Mesenchymal stem cell (in vitro differentiated cells and primary cell): ENCODE data around the gene MKS1.
A peak's percentile ranks its signal among the peaks of the same experiment; 100 is the strongest.

ENCODE experiments used
- DNase-seq: peaks from one replicate; pipeline ENCODE4 v3.0.0-alpha.2; 2013
- H2AFZ ChIP-seq: one replicate; pipeline ENCODE4 v1.6.1; 2013; ENCODE audit warnings: low read depth, mild to moderate bottlenecking, control low read depth, inconsistent platforms, low read length, moderate library complexity
- H2AK5ac ChIP-seq: 2 replicates; pipeline ENCODE4 v1.6.1; 2013; ENCODE audit warnings: low read length, moderate library complexity, mild to moderate bottlenecking, inconsistent platforms; ENCODE audit not compliant: severe bottlenecking
- H2BK120ac ChIP-seq: one replicate; pipeline ENCODE4 v1.6.1; 2013; ENCODE audit warnings: low read depth, mild to moderate bottlenecking, inconsistent platforms, low read length, moderate library complexity
- H2BK12ac ChIP-seq, 2 experiments: one replicate each; pipeline ENCODE4 v1.6.1; 2013; ENCODE audit warnings: inconsistent platforms in 2 of 2, low read length in 2 of 2, mild to moderate bottlenecking in 2 of 2, moderate library complexity in 2 of 2, control low read depth in 1 of 2
- H2BK15ac ChIP-seq: one replicate; pipeline ENCODE4 v1.6.1; 2013; ENCODE audit warnings: mild to moderate bottlenecking, low read depth, inconsistent platforms; ENCODE audit not compliant: poor library complexity, severe bottlenecking
- H2BK5ac ChIP-seq: 2 replicates; pipeline ENCODE4 v1.6.1; 2013; ENCODE audit warnings: low read depth, mild to moderate bottlenecking, low read length, control low read depth, inconsistent platforms; ENCODE audit not compliant: poor library complexity, severe bottlenecking
- H3K14ac ChIP-seq, 2 experiments: one replicate each; pipeline ENCODE4 v1.6.1; 2013; ENCODE audit warnings: inconsistent platforms in 2 of 2, low read length in 2 of 2, control low read depth in 1 of 2, mild to moderate bottlenecking in 1 of 2, moderate library complexity in 1 of 2
- H3K18ac ChIP-seq, 2 experiments: one replicate each; pipeline ENCODE4 v1.6.1; 2013; ENCODE audit warnings: inconsistent platforms in 2 of 2, low read length in 2 of 2, control low read depth in 1 of 2, low read depth in 1 of 2, mild to moderate bottlenecking in 1 of 2
- H3K23ac ChIP-seq, 2 experiments: one replicate each; pipeline ENCODE4 v1.6.1; 2013; ENCODE audit warnings: inconsistent platforms in 2 of 2, low read length in 2 of 2, mild to moderate bottlenecking in 2 of 2, moderate library complexity in 2 of 2, control low read depth in 1 of 2
- H3K27ac ChIP-seq: 2 replicates; pipeline ENCODE4 v1.5.1; 2013; ENCODE audit warnings: mild to moderate bottlenecking, moderate library complexity, low read length, control low read depth, inconsistent platforms; ENCODE audit not compliant: poor library complexity, severe bottlenecking
- H3K27me3 ChIP-seq, 2 experiments: 2 replicates each; pipeline versions ENCODE4 v1.6.1 to v1.7.0; 2013; ENCODE audit warnings: low read length in 2 of 2, mild to moderate bottlenecking in 2 of 2, moderate library complexity in 2 of 2, control low read depth in 1 of 2, inconsistent platforms in 1 of 2; ENCODE audit not compliant: control insufficient read depth in 1 of 2, insufficient read depth in 1 of 2
- H3K36me3 ChIP-seq, 2 experiments: 2 replicates each; pipeline versions ENCODE4 v1.6.1 to v1.7.0; 2013; ENCODE audit warnings: low read length in 2 of 2, control low read depth in 1 of 2, inconsistent platforms in 1 of 2, low read depth in 1 of 2, mild to moderate bottlenecking in 1 of 2; ENCODE audit not compliant: insufficient read depth in 2 of 2, control insufficient read depth in 1 of 2
- H3K4ac ChIP-seq, 2 experiments: one replicate each; pipeline ENCODE4 v1.6.1; 2013; ENCODE audit warnings: inconsistent platforms in 2 of 2, low read length in 2 of 2, mild to moderate bottlenecking in 2 of 2, moderate library complexity in 2 of 2, control low read depth in 1 of 2, low read depth in 1 of 2
- H3K4me1 ChIP-seq: 2 replicates; pipeline ENCODE4 v1.6.1; 2013; ENCODE audit warnings: low read depth, low read length, control low read depth; ENCODE audit not compliant: control insufficient read depth, insufficient read depth
- H3K4me2 ChIP-seq: 2 replicates; pipeline ENCODE4 v1.6.1; 2013; ENCODE audit warnings: low read length, mild to moderate bottlenecking, inconsistent platforms; ENCODE audit not compliant: poor library complexity, severe bottlenecking
- H3K4me3 ChIP-seq, 2 experiments: 2 replicates each; pipeline versions ENCODE4 v1.5.1 to v1.7.0; 2013; ENCODE audit warnings: low read length in 2 of 2, mild to moderate bottlenecking in 2 of 2, control low read depth in 1 of 2, low read depth in 1 of 2; ENCODE audit not compliant: insufficient read depth in 1 of 2
- H3K79me1 ChIP-seq: replicated peaks from 2 replicates; pipeline ENCODE4 v1.6.1; 2013; ENCODE audit warnings: mild to moderate bottlenecking, control low read depth, low read length, inconsistent platforms; ENCODE audit not compliant: poor library complexity, severe bottlenecking
- H3K9ac ChIP-seq: 2 replicates; pipeline ENCODE4 v1.7.0; 2013; ENCODE audit warnings: mild to moderate bottlenecking, low read length, moderate library complexity
- H3K9me3 ChIP-seq: 2 replicates; pipeline ENCODE4 v1.7.0; 2013; ENCODE audit warnings: mild to moderate bottlenecking, low read length; ENCODE audit not compliant: control insufficient read depth
- H4K8ac ChIP-seq: one replicate; pipeline ENCODE4 v1.6.1; 2013; ENCODE audit warnings: inconsistent platforms, mild to moderate bottlenecking, low read length, moderate library complexity
- H4K91ac ChIP-seq: one replicate; pipeline ENCODE4 v1.6.1; 2013; ENCODE audit warnings: mild to moderate bottlenecking, low read length, inconsistent platforms
- WGBS: methylation state at CpG from one replicate; pipeline ENCODE4 v1.1.7; 2013; ENCODE audit warnings: mixed read lengths; 5-methylcytosine and 5-hydroxymethylcytosine counted together

Gene MKS1

GRCh38 chr17:58207451-58207850 is 11.6 kb downstream of the MKS1 start:
- Histone ChIP-seq H3K14ac (no peak overlapping the region), H3K4me2 (no peak overlapping the region), H3K18ac (no peak overlapping the region), H3K4me3 (no peak overlapping the region), H2BK5ac (no peak overlapping the region), H3K36me3 (peaks cover 36 to 47% of the 10 kb centered on the region in 2 experiments), H3K9ac (no peak overlapping the region), H3K9me3 (no peaks in the 10 kb centered on the region), H3K27ac (no peak overlapping the region), H2AK5ac (no peak overlapping the region), H3K23ac (no peak overlapping the region), H2AFZ (no peak overlapping the region), H4K91ac (no peak overlapping the region), H2BK15ac (no peak overlapping the region), H3K4ac (no peak overlapping the region), H3K27me3 (no peaks in the 10 kb centered on the region), H4K8ac (no peak overlapping the region), H3K4me1 (no peaks in the 10 kb centered on the region), H2BK12ac (no peak overlapping the region), H3K79me1 (no peaks in the 10 kb centered on the region), H2BK120ac (no peak overlapping the region)
- 91% methylated on average over 3 of the region's 3 CpGs for WGBS
- no peak for DNase-seq

GRCh38 chr17:58205936-58206335 is 13.1 kb downstream of the MKS1 start:
- Histone ChIP-seq H2AFZ (no peak overlapping the region), H3K23ac (no peak overlapping the region), H3K4ac (no peak overlapping the region), H3K27me3 (peaks cover 0 to 2% of the 10 kb centered on the region in 2 experiments), H2BK12ac (no peak overlapping the region), H3K27ac (no peak overlapping the region), H4K8ac (no peak overlapping the region), H3K4me2 (no peak overlapping the region), H3K4me1 (no peaks in the 10 kb centered on the region), H2BK5ac (no peak overlapping the region), H2BK120ac (no peak overlapping the region), H2BK15ac (no peak overlapping the region), H2AK5ac (no peak overlapping the region), H3K9me3 (no peaks in the 10 kb centered on the region), H3K9ac (no peak overlapping the region), H3K36me3 (peaks cover 36 to 37% of the 10 kb centered on the region in 2 experiments), H3K14ac (no peak overlapping the region), H4K91ac (no peak overlapping the region), H3K18ac (no peak overlapping the region), H3K79me1 (no peaks in the 10 kb centered on the region), H3K4me3 (no peak overlapping the region)
- DNase-seq = no peak
- WGBS = 89% methylated on average over 11 of the region's 11 CpGs

GRCh38 chr17:58204796-58205195 is 14.3 kb downstream of the MKS1 start:
- Histone ChIP-seq H3K79me1 (no peaks in the 10 kb centered on the region), H3K4me2 (no peak overlapping the region), H3K4ac (no peak overlapping the region), H3K36me3 (peaks cover 25 to 28% of the 10 kb centered on the region in 2 experiments), H3K4me3 (no peak overlapping the region), H2AK5ac (no peak overlapping the region), H2BK12ac (no peak overlapping the region), H3K23ac (no peak overlapping the region), H3K18ac (no peak overlapping the region), H2BK120ac (no peak overlapping the region), H3K27ac (no peak overlapping the region), H3K9me3 (no peaks in the 10 kb centered on the region), H3K4me1 (no peaks in the 10 kb centered on the region), H2BK15ac (no peak overlapping the region), H3K14ac (no peak overlapping the region), H2AFZ (no peak overlapping the region), H3K9ac (no peak overlapping the region), H2BK5ac (no peak overlapping the region), H4K8ac (peak overlapping the region; percentile 21), H4K91ac (no peak overlapping the region), H3K27me3 (peaks cover 7 to 12% of the 10 kb centered on the region in 2 experiments)
- 92% methylated on average over 5 of the region's 5 CpGs for WGBS
- no peak for DNase-seq

- H2BK5ac ChIP-seq = no peak overlapping the region
- peaks cover 23 to 31% of the 10 kb centered on the region in 2 experiments for H3K27me3 ChIP-seq
- H2BK15ac ChIP-seq = no peak overlapping the region
- H3K4me2 ChIP-seq = no peak overlapping the region
- H2AK5ac ChIP-seq = no peak overlapping the region
- H3K18ac ChIP-seq = no peak overlapping the region
- H3K9ac ChIP-seq = no peak overlapping the region
- H3K9me3 ChIP-seq = no peaks in the 10 kb centered on the region
- H3K79me1 ChIP-seq = no peaks in the 10 kb centered on the region
- H4K91ac ChIP-seq = no peak overlapping the region
- no peak for DNase-seq
- H3K4me3 ChIP-seq = no peak overlapping the region
- no peak overlapping the region for H2BK120ac ChIP-seq
- H3K36me3 ChIP-seq = peaks cover 14 to 21% of the 10 kb centered on the region in 2 experiments
- no peak overlapping the region for H4K8ac ChIP-seq
- no peaks in the 10 kb centered on the region for H3K4me1 ChIP-seq
- 87% methylated on average over 7 of the region's 7 CpGs for WGBS
- H3K23ac ChIP-seq = no peak overlapping the region
- no peak overlapping the region for H3K4ac ChIP-seq
- H3K14ac ChIP-seq = no peak overlapping the region
- no peak overlapping the region for H2AFZ ChIP-seq
- H3K27ac ChIP-seq = no peak overlapping the region
- no peak overlapping the region for H2BK12ac ChIP-seq
These were observed 16.2 kb downstream of the MKS1 start for GRCh38 chr17:58202859-58203258.
